A549 (cell line): ENCODE results near the gene MFSD2B. TPM values are rescaled to one million over a fixed set of nuclear protein-coding genes. Genes with fewer than 3 reads are reported as not detected.
A peak's percentile ranks its signal among the peaks of the same experiment; 100 is the strongest.
"Not testable (repeated sequence)": the region's sequence is repeated elsewhere in the genome, so short reads cannot be mapped to it uniquely, and the experiment has no call there.

Experiments used
- ATAC-seq, 2 experiments: fragments of 200-7000 bp in 1 of 2; fragments of >200 bp in 1 of 2; cut with Nextera tagmentation in 1 of 2; cut with Tn5 transposase in 1 of 2; 3 replicates each; pipeline versions ENCODE4 v1.8.0 to v1.9.1; 2018 to 2020; ENCODE audit warnings: mild to moderate bottlenecking in 1 of 2, moderate library complexity in 1 of 2
- CTCF ChIA-PET: fragments of 300-600 bp; sonication (Branson Sonifier 250); formaldehyde crosslinking; extraction: SDS; loops from one replicate; lab custom pipeline; 2021; ENCODE audit warnings: antibody characterized with exemption, inconsistent platforms; lab: Yijun Ruan, JAX
- POLR2A ChIA-PET: fragments of 350-600 bp; formaldehyde crosslinking; extraction: SDS; loops from one replicate; lab custom pipeline; 2021; ENCODE audit warnings: antibody characterized with exemption, inconsistent platforms; lab: Yijun Ruan, JAX
- DNase-seq, 2 experiments: peaks; one replicate each; pipeline versions ENCODE4 v3.0.0 to v3.0.0-alpha.2; 2011 to 2016; ENCODE audit warnings: low read depth in 1 of 2, low spot score in 1 of 2
- FAIRE-seq: peaks from 2 replicates; lab custom pipeline; 2011; peaks lifted over from hg19 to GRCh38; lab: Jason Lieb, UNC
- H3K27ac ChIP-seq, 2 experiments: fragments of >200 bp; sonication (Bioruptor Twin); formaldehyde crosslinking; 3 replicates each; pipeline ENCODE4 v1.5.1; 2016 to 2017
- H3K4me1 ChIP-seq: fragments of >200 bp; sonication (Bioruptor Twin); formaldehyde crosslinking; 3 replicates; pipeline ENCODE4 v1.6.1; 2016
- H3K4me2 ChIP-seq: fragments of >200 bp; sonication (Bioruptor Twin); formaldehyde crosslinking; 3 replicates; pipeline ENCODE4 v1.6.1; 2016
- H3K4me3 ChIP-seq: fragments of >200 bp; sonication (Bioruptor Twin); formaldehyde crosslinking; 3 replicates; pipeline ENCODE4 v1.5.1; 2016
- H3K9me3 ChIP-seq: fragments of >200 bp; sonication (Bioruptor Twin); formaldehyde crosslinking; 3 replicates; pipeline ENCODE4 v1.6.1; 2016
- ESRRA ChIP-seq: fragments of 150-350 bp; IDR thresholded peaks from 2 replicates; pipeline ENCODE4 v1.6.1; 2014; ENCODE audit warnings: mild to moderate bottlenecking, low read length, borderline replicate concordance
- FOSL2 ChIP-seq, 2 experiments: fragments of 450-650 bp in 1 of 2; fragments of >200 bp in 1 of 2; sonication (Bioruptor Twin) in 1 of 2; formaldehyde crosslinking; IDR thresholded peaks; 2 replicates each; pipeline versions ENCODE4 v1.5.0 to v1.6.1; 2016 to 2020; ENCODE audit warnings: mild to moderate bottlenecking in 1 of 2, moderate library complexity in 1 of 2
- GATA3 ChIP-seq: IDR thresholded peaks from 2 replicates; pipeline ENCODE4 v1.6.1; 2012; ENCODE audit warnings: borderline replicate concordance
- JUNB ChIP-seq: fragments of >200 bp; sonication (Bioruptor Twin); formaldehyde crosslinking; IDR thresholded peaks from 2 replicates; pipeline ENCODE4 v1.6.1; 2016
- KDM5A ChIP-seq: fragments of 200-600 bp; sonication (generic); IDR thresholded peaks from 2 replicates; pipeline ENCODE4 v1.6.1; 2016; ENCODE audit warnings: antibody characterized with exemption, mild to moderate bottlenecking
- MAZ ChIP-seq: fragments of 150-350 bp; IDR thresholded peaks from 2 replicates; pipeline ENCODE4 v1.6.1; 2014; ENCODE audit warnings: antibody characterized with exemption, low read depth, low read length, borderline replicate concordance
- MYC ChIP-seq: IDR thresholded peaks from 2 replicates; pipeline ENCODE4 v1.6.1; 2012; ENCODE audit warnings: mild to moderate bottlenecking, inconsistent platforms, low read length, improper control_type of control experiment, borderline replicate concordance
- NFE2L2 ChIP-seq: fragments of 150-350 bp; conservative IDR thresholded peaks from 2 replicates; pipeline ENCODE4 v1.6.1; 2014; ENCODE audit warnings: low read length
- NPAS2 ChIP-seq: fragments of 250-450 bp; sonication (Bioruptor Pico); IDR thresholded peaks from 2 replicates; pipeline ENCODE4 v1.8.0; 2022; ENCODE audit warnings: mild to moderate bottlenecking, moderate library complexity, borderline replicate concordance
- PHF8 ChIP-seq: fragments of 200-600 bp; sonication (generic); IDR thresholded peaks from 2 replicates; pipeline ENCODE4 v1.6.1; 2016; ENCODE audit warnings: low read depth, mild to moderate bottlenecking, antibody characterized with exemption, moderate library complexity, borderline replicate concordance
- POLR2AphosphoS2 ChIP-seq: conservative IDR thresholded peaks from 2 replicates; pipeline ENCODE4 v1.6.1; 2012; ENCODE audit warnings: low read length, improper control_type of control experiment, inconsistent platforms
- RAD21 ChIP-seq, 2 experiments: fragments of >200 bp in 1 of 2; sonication (Bioruptor Twin) in 1 of 2; formaldehyde crosslinking in 1 of 2; IDR thresholded peaks in 1 of 2; conservative IDR thresholded peaks in 1 of 2; 2 replicates in 1 of 2; 3 replicates in 1 of 2; pipeline ENCODE4 v1.6.1; 2012 to 2018; ENCODE audit warnings: inconsistent platforms in 1 of 2
- RCOR1 ChIP-seq: fragments of 150-350 bp; IDR thresholded peaks from 2 replicates; pipeline ENCODE4 v1.6.1; 2014; ENCODE audit warnings: antibody characterized with exemption, low read length, low read depth
- RNF2 ChIP-seq: fragments of 200-600 bp; sonication (generic); IDR thresholded peaks from 2 replicates; pipeline ENCODE4 v1.6.1; 2016; ENCODE audit warnings: low read depth, mild to moderate bottlenecking, antibody characterized with exemption, moderate library complexity, borderline replicate concordance
- TFCP2L1 ChIP-seq: fragments of 250-450 bp; sonication (Bioruptor Pico); IDR thresholded peaks from 2 replicates; pipeline ENCODE4 v1.5.0; 2021; ENCODE audit warnings: mild to moderate bottlenecking
- ZFP36 ChIP-seq: fragments of 450-650 bp; IDR thresholded peaks from 2 replicates; pipeline ENCODE4 v1.6.1; 2014; ENCODE audit warnings: borderline replicate concordance; ENCODE audit not compliant: partially characterized antibody
- WGBS: methylation state at CpG from one replicate; pipeline ENCODE4 v1.1.6; 2017; ENCODE audit errors: missing lambda C conversion rate; 5-methylcytosine and 5-hydroxymethylcytosine counted together
- polyA plus RNA-seq, 4 experiments: library from polyadenylated mRNA; depleted of rRNA in 3 of 4; stranded (reverse); fragments of >200 nt; fragmentation: RNase III in 1 of 4; extraction: RNeasy Plus Mini Kit Qiagen cat#74134 plus additional on column Dnase treatment in 1 of 4; gene quantifications; 2 replicates in 3 of 4; 3 replicates in 1 of 4; pipeline ENCODE4 v1.2.3, GENCODE V29; 2011 to 2017
- TF ChIP-seq, protein P1 (sequence below): fragments of >200 bp; sonication (Bioruptor Twin); formaldehyde crosslinking; IDR thresholded peaks from 2 replicates; pipeline ENCODE4 v1.6.1; 2016
- TF ChIP-seq, protein P2 (sequence below): fragments of 250-450 bp; sonication (Bioruptor Pico); IDR thresholded peaks from 2 replicates; pipeline ENCODE4 v1.5.0; 2020; ENCODE audit warnings: low read depth, mild to moderate bottlenecking, moderate library complexity
- TF ChIP-seq, protein P3 (sequence below): IDR thresholded peaks from 2 replicates; pipeline ENCODE4 v1.6.1; 2012
- TF ChIP-seq, protein P4 (sequence below): fragments of 150-350 bp; IDR thresholded peaks from 2 replicates; pipeline ENCODE4 v1.6.1; 2014; ENCODE audit warnings: low read depth, mild to moderate bottlenecking, low read length
- TF ChIP-seq, protein P5 (sequence below): IDR thresholded peaks from 2 replicates; pipeline ENCODE4 v1.6.1; 2012; ENCODE audit warnings: low read depth, borderline replicate concordance

MFSD2B gene
- polyA plus RNA-seq, 2 of the 4 experiments (the other 2 are of a cell fraction) = 0.09 to 0.17 TPM

DNA sequence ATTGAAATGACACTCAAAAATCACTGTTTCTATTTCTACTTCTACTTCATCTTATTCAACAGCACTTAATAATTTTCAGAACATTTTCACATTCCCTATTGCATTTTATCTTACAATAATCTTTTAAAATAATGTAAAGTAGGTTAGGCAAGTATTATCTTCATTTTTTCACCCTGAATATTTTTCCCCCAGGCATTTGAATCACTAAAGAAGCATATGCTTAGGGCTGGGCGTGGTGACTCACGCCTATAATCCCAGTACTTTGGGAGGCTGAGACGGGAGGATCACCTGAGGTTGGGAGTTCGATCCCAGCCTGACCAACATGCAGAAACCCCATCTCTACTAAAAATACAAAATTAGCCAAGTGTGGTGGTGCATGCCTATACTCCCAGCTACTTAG is 30.6 kb downstream of the MFSD2B start:
- no peak for TF ChIP-seq FOSL2 (IDR thresholded peaks at IDR 0.05)
- TF ChIP-seq FOSL2 (CRISPR knock-in tag; IDR thresholded peaks at IDR 0.05) = no peak
- TF ChIP-seq TFCP2L1 = no peak
- no peak for TF ChIP-seq POLR2AphosphoS2
- no peak for TF ChIP-seq NPAS2 (CRISPR knock-in tag)
- TF ChIP-seq PHF8 = no peak
- no peak for TF ChIP-seq ZFP36
- TF ChIP-seq, protein P1, sequence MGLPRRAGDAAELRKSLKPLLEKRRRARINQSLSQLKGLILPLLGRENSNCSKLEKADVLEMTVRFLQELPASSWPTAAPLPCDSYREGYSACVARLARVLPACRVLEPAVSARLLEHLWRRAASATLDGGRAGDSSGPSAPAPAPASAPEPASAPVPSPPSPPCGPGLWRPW = no peak
- no peak for TF ChIP-seq RAD21 (conservative IDR thresholded peaks at IDR 0.05 in 1 of 2, IDR thresholded peaks at IDR 0.05 in 1 of 2)
- TF ChIP-seq, protein P2, sequence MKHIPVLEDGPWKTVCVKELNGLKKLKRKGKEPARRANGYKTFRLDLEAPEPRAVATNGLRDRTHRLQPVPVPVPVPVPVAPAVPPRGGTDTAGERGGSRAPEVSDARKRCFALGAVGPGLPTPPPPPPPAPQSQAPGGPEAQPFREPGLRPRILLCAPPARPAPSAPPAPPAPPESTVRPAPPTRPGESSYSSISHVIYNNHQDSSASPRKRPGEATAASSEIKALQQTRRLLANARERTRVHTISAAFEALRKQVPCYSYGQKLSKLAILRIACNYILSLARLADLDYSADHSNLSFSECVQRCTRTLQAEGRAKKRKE (CRISPR knock-in tag) = no peak
- TF ChIP-seq, protein P3, sequence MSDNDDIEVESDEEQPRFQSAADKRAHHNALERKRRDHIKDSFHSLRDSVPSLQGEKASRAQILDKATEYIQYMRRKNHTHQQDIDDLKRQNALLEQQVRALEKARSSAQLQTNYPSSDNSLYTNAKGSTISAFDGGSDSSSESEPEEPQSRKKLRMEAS = no peak
- no peak for TF ChIP-seq KDM5A
- TF ChIP-seq GATA3 = no peak
- TF ChIP-seq ESRRA = no peak
- TF ChIP-seq RNF2 = no peak
- TF ChIP-seq, protein P4, sequence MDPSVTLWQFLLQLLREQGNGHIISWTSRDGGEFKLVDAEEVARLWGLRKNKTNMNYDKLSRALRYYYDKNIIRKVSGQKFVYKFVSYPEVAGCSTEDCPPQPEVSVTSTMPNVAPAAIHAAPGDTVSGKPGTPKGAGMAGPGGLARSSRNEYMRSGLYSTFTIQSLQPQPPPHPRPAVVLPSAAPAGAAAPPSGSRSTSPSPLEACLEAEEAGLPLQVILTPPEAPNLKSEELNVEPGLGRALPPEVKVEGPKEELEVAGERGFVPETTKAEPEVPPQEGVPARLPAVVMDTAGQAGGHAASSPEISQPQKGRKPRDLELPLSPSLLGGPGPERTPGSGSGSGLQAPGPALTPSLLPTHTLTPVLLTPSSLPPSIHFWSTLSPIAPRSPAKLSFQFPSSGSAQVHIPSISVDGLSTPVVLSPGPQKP = no peak
- TF ChIP-seq, all 56 proteins: peak for 0
- no peak overlapping the region for H3K4me2 ChIP-seq
- CTCF ChIA-PET = interaction anchor here (2.0 to 2.2 kb wide), 2 partner anchors 20 to 43 kb away, joined by 9 read pairs; partner anchors contain the start of gene TP53I3
- DNase-seq (no peak), FAIRE-seq (no peak), ATAC-seq (no peak)
- POLR2A ChIA-PET = no interaction called here
- WGBS = 82% methylated on average over 4 of the region's 4 CpGs
- no peak overlapping the region for H3K27ac ChIP-seq
- H3K9me3 ChIP-seq = no peaks in the 10 kb centered on the region
- H3K4me1 ChIP-seq = peaks cover 3% of the 10 kb centered on the region; the same call in 2 of the 3 replicates
- H3K4me3 ChIP-seq = no peak overlapping the region

DNA sequence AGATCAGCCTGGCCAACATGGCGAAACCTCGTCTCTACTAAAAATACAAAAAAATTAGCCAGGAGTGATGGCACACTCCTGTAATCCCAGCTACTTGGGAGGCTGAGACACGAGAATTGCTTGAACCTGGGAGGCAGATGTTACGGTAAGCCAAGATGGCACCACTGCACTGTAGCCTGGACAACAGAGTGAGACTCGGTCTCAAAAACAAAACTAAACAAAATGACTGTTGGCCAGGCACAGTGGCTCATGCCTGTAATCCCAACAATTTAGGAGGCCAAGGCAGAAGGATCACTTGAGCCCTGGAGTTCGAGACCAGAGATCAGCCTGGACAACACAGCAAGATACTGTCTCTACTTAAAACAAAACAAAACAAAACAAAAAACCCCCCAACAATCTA is 33.2 kb downstream of the MFSD2B start:
- H3K9me3 ChIP-seq, CTCF ChIA-PET, H3K4me3 ChIP-seq, ATAC-seq, H3K27ac ChIP-seq, H3K4me2 ChIP-seq, FAIRE-seq, DNase-seq: not testable (repeated sequence)
- H3K4me1 ChIP-seq = peaks cover 16% of the 10 kb centered on the region
- POLR2A ChIA-PET = interaction anchor here (0.7 kb wide), 1 partner anchor 12 kb away, joined by 3 read pairs; no protein-coding TSS in a partner anchor
- WGBS = 95% methylated on average over 6 of the region's 6 CpGs

DNA sequence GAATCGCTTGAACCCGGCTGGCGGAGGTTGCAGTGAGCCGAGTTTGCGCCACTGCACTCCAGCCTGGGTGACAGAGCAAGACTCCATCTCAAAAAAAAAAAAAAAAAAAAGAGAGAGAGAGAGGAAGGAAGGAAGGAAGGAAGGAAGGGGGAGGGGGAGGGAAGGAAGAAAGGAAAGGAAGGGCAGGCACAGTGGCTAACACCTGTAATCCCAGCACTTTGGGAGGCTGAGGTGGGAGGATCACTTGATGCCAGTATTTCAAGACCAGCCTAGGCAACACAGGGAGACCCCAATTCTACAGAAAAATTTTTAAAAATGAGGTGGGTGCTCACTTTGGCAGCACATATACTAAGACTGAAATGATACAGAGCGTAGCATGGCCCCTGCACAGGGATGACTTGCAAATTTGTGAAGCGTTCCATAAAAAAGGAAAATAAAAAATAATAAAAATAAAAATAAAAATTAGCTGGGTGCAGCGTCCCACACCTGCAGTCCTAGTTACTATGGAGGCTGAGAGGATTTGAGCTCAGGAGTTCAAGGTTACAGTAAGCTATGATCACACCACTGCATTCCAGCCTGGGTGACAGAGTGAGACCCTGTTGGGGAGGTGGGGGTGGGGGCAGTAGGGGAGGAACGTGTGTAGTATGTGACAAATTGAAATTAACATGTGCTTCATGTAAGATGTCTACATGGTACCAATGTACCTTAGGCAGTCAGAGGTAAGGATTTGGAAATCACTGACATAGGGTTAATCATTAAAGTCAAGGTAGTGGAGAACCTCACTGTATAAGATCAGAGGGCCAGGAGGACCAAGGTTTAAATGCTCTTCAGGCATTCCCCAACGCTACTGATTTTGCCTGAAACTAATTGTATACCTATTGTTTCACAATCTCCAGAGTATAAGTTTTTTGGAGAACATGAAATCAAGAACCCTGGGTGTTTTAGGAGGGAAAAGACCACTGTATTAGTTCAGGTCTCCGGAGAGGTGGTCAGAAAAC is 35.9 kb downstream of the MFSD2B start:
- peaks cover 24% of the 10 kb centered on the region for H3K4me1 ChIP-seq
- TF ChIP-seq, protein P1 = no peak
- TF ChIP-seq MYC (no peak), JUNB (no peak), RCOR1 (no peak), NFE2L2 (peak; percentile 82), FOSL2 (IDR thresholded peaks at IDR 0.05) (no peak), FOSL2 (CRISPR knock-in tag; IDR thresholded peaks at IDR 0.05) (no peak), MAZ (no peak)
- TF ChIP-seq, protein P5, sequence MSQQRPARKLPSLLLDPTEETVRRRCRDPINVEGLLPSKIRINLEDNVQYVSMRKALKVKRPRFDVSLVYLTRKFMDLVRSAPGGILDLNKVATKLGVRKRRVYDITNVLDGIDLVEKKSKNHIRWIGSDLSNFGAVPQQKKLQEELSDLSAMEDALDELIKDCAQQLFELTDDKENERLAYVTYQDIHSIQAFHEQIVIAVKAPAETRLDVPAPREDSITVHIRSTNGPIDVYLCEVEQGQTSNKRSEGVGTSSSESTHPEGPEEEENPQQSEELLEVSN = no peak
- TF ChIP-seq, all 56 proteins: peak for 1
- CTCF ChIA-PET = interaction anchor here (0.7 to 1.4 kb wide), 3 partner anchors 16 to 39 kb away, joined by 3 to 5 read pairs (median 4); partner anchors contain the start of gene TP53I3
- no peak for DNase-seq
- POLR2A ChIA-PET = interaction anchor here (1.8 kb wide), 1 partner anchor 119 kb away, joined by 27 read pairs; the partner anchor contains the start of gene ATAD2B
- Histone ChIP-seq H3K27ac (no peak overlapping the region), H3K9me3 (no peaks in the 10 kb centered on the region), H3K4me2 (peak overlapping the region; percentile 80), H3K4me3 (peak overlapping the region; percentile 66; the same call in 2 of the 3 replicates)
- 77% methylated on average over 11 of the region's 11 CpGs for WGBS
- no peak for FAIRE-seq
- ATAC-seq = no peak
